Measurements from ENCODE around the gene BRCC3.

- TF ChIP-seq POLR2AphosphoS5 (IDR thresholded peaks at IDR 0.05; ENCODE audit: borderline replicate concordance, low read depth, low read length) = no peak
- TF ChIP-seq EZH2 (IDR thresholded peaks at IDR 0.05) = no peak
- no peak for TF ChIP-seq FOXP2 (optimal IDR thresholded peaks at IDR 0.05; ENCODE audit: control extremely low read depth, extremely low read length, insufficient read depth)
These were observed 73.6 kb downstream of the BRCC3 start for GRCh38 chrX:155144926-155145325.
